ENCODE data around the gene PDK2. TPM values are rescaled to one million over a fixed set of nuclear protein-coding genes. Genes with fewer than 3 reads are reported as not detected.

The PDK2 gene
- total RNA-seq, 2 donors from 2014 or later: 26.6 to 34.6 TPM

- Mint-ChIP-seq H3K9me3 (no peaks in the 10 kb centered on the region), H3K27me3 (ENCODE audit: low read depth) (no peaks in the 10 kb centered on the region), H3K27ac (no peak overlapping the region), H3K36me3 (ENCODE audit: insufficient read depth in 2 of 2) (no peaks in the 10 kb centered on the region), H3K4me1 (ENCODE audit: low read depth) (peaks cover 11% of the 10 kb centered on the region), H3K4me3 (no peak overlapping the region)
- ATAC-seq (replicated peaks in 1 of 2): no peak
- no peak for DNase-seq
Measured at GRCh38 chr17:50102164-50102991, 7.2 kb downstream of the PDK2 start.

- H3K4me3 Mint-ChIP-seq: no peak overlapping the region
- DNase-seq (no peak), ATAC-seq (replicated peaks in 1 of 2) (no peak)
- H3K9me3 Mint-ChIP-seq: no peaks in the 10 kb centered on the region
- no peaks in the 10 kb centered on the region for H3K27me3 Mint-ChIP-seq (ENCODE audit: low read depth)
- H3K36me3 Mint-ChIP-seq (ENCODE audit: insufficient read depth in 2 of 2): no peaks in the 10 kb centered on the region
- no peak overlapping the region for H3K27ac Mint-ChIP-seq
- peaks cover 11% of the 10 kb centered on the region for H3K4me1 Mint-ChIP-seq (ENCODE audit: low read depth)
Measured at GRCh38 chr17:50103252-50103651, 8.1 kb downstream of the PDK2 start.

GRCh38 chr17:50103941-50104340, 8.8 kb downstream of the PDK2 start:
- Mint-ChIP-seq H3K27ac (no peak overlapping the region), H3K4me1 (ENCODE audit: low read depth) (peaks cover 5% of the 10 kb centered on the region), H3K4me3 (no peak overlapping the region), H3K36me3 (ENCODE audit: insufficient read depth in 2 of 2) (no peaks in the 10 kb centered on the region), H3K27me3 (ENCODE audit: low read depth) (no peaks in the 10 kb centered on the region), H3K9me3 (no peaks in the 10 kb centered on the region)
- ATAC-seq (replicated peaks in 1 of 2): no peak
- no peak for DNase-seq

GRCh38 chr17:50105811-50106210, 10.7 kb downstream of the PDK2 start:
- ATAC-seq (replicated peaks in 1 of 2) (no peak), DNase-seq (no peak)
- no peaks in the 10 kb centered on the region for H3K9me3 Mint-ChIP-seq
- no peak overlapping the region for H3K27ac Mint-ChIP-seq
- no peaks in the 10 kb centered on the region for H3K36me3 Mint-ChIP-seq (ENCODE audit: insufficient read depth in 2 of 2)
- no peak overlapping the region for H3K4me3 Mint-ChIP-seq
- H3K4me1 Mint-ChIP-seq (ENCODE audit: low read depth): no peaks in the 10 kb centered on the region
- H3K27me3 Mint-ChIP-seq (ENCODE audit: low read depth): no peaks in the 10 kb centered on the region

GRCh38 chr17:50106393-50107131, 11.4 kb downstream of the PDK2 start:
- ATAC-seq (replicated peaks in 1 of 2): no peak

GRCh38 chr17:50107790-50108414, 12.8 kb downstream of the PDK2 start:
- ATAC-seq (replicated peaks in 1 of 2): no peak
- Mint-ChIP-seq H3K27me3 (ENCODE audit: low read depth) (no peaks in the 10 kb centered on the region), H3K4me3 (no peak overlapping the region), H3K4me1 (ENCODE audit: low read depth) (no peaks in the 10 kb centered on the region), H3K9me3 (no peaks in the 10 kb centered on the region), H3K36me3 (ENCODE audit: insufficient read depth in 2 of 2) (no peaks in the 10 kb centered on the region), H3K27ac (no peak overlapping the region)
- DNase-seq: no peak

More at GRCh38 chr17:50106393-50107131, 11.4 kb downstream of the PDK2 start:
- no peak overlapping the region for H3K4me3 Mint-ChIP-seq
- H3K36me3 Mint-ChIP-seq (ENCODE audit: insufficient read depth in 2 of 2): no peaks in the 10 kb centered on the region
- H3K27ac Mint-ChIP-seq: no peak overlapping the region
- DNase-seq: no peak
- no peaks in the 10 kb centered on the region for H3K27me3 Mint-ChIP-seq (ENCODE audit: low read depth)
- no peaks in the 10 kb centered on the region for H3K4me1 Mint-ChIP-seq (ENCODE audit: low read depth)
- no peaks in the 10 kb centered on the region for H3K9me3 Mint-ChIP-seq

GRCh38 chr17:50108556-50108955, 13.4 kb downstream of the PDK2 start:
- H3K4me1 Mint-ChIP-seq (ENCODE audit: low read depth): no peaks in the 10 kb centered on the region

GRCh38 chr17:50109207-50109606, 14.1 kb downstream of the PDK2 start:
- no peak for DNase-seq
- H3K4me1 Mint-ChIP-seq (ENCODE audit: low read depth): no peaks in the 10 kb centered on the region
- H3K36me3 Mint-ChIP-seq (ENCODE audit: insufficient read depth in 2 of 2): no peaks in the 10 kb centered on the region
- H3K27ac Mint-ChIP-seq: no peak overlapping the region
- no peak overlapping the region for H3K4me3 Mint-ChIP-seq
- H3K9me3 Mint-ChIP-seq: no peaks in the 10 kb centered on the region
- ATAC-seq (replicated peaks in 1 of 2): no peak
- H3K27me3 Mint-ChIP-seq (ENCODE audit: low read depth): no peaks in the 10 kb centered on the region

More at GRCh38 chr17:50108556-50108955, 13.4 kb downstream of the PDK2 start:
- no peak for DNase-seq
- H3K36me3 Mint-ChIP-seq (ENCODE audit: insufficient read depth in 2 of 2): no peaks in the 10 kb centered on the region
- no peak overlapping the region for H3K4me3 Mint-ChIP-seq
- H3K27me3 Mint-ChIP-seq (ENCODE audit: low read depth): no peaks in the 10 kb centered on the region
- ATAC-seq (replicated peaks in 1 of 2): no peak
- H3K27ac Mint-ChIP-seq: no peak overlapping the region
- H3K9me3 Mint-ChIP-seq: no peaks in the 10 kb centered on the region

- ATAC-seq (replicated peaks in 1 of 2) (no peak), DNase-seq (no peak)
- peaks cover under 1% of the 10 kb centered on the region for H3K27me3 Mint-ChIP-seq (ENCODE audit: low read depth)
- no peak overlapping the region for H3K4me3 Mint-ChIP-seq
- H3K4me1 Mint-ChIP-seq (ENCODE audit: low read depth): no peaks in the 10 kb centered on the region
- no peak overlapping the region for H3K27ac Mint-ChIP-seq
- no peaks in the 10 kb centered on the region for H3K36me3 Mint-ChIP-seq (ENCODE audit: insufficient read depth in 2 of 2)
- no peaks in the 10 kb centered on the region for H3K9me3 Mint-ChIP-seq
Measured at GRCh38 chr17:50109785-50110184, 14.6 kb downstream of the PDK2 start.

- ATAC-seq (replicated peaks in 1 of 2): no peak
- Mint-ChIP-seq H3K27me3 (ENCODE audit: low read depth) (peaks cover 10% of the 10 kb centered on the region), H3K4me1 (ENCODE audit: low read depth) (peaks cover 8% of the 10 kb centered on the region), H3K9me3 (no peaks in the 10 kb centered on the region), H3K36me3 (ENCODE audit: insufficient read depth in 2 of 2) (peaks cover 0 to 2% of the 10 kb centered on the region in 2 donors), H3K4me3 (no peak overlapping the region), H3K27ac (no peak overlapping the region)
- DNase-seq: no peak
Measured at GRCh38 chr17:50110591-50111349, 15.6 kb downstream of the PDK2 start.

GRCh38 chr17:50111673-50112655, 16.8 kb downstream of the PDK2 start:
- Mint-ChIP-seq H3K27me3 (ENCODE audit: low read depth) (peaks cover 22% of the 10 kb centered on the region), H3K36me3 (ENCODE audit: insufficient read depth in 2 of 2) (peaks cover 0 to 2% of the 10 kb centered on the region in 2 donors), H3K9me3 (no peaks in the 10 kb centered on the region), H3K27ac (no peak overlapping the region), H3K4me1 (ENCODE audit: low read depth) (peaks cover 14% of the 10 kb centered on the region), H3K4me3 (no peak overlapping the region)
- ATAC-seq (replicated peaks in 1 of 2): no peak
- no peak for DNase-seq

- no peak for ATAC-seq (replicated peaks in 1 of 2)
- Mint-ChIP-seq H3K9me3 (no peaks in the 10 kb centered on the region), H3K27ac (no peak overlapping the region), H3K4me3 (no peak overlapping the region), H3K4me1 (ENCODE audit: low read depth) (peaks cover 17% of the 10 kb centered on the region), H3K36me3 (ENCODE audit: insufficient read depth in 2 of 2) (peaks cover 0 to 2% of the 10 kb centered on the region in 2 donors), H3K27me3 (ENCODE audit: low read depth) (peaks cover 27% of the 10 kb centered on the region)
- no peak for DNase-seq
Measured at GRCh38 chr17:50112694-50113093, 17.5 kb downstream of the PDK2 start.
